Kidney epithelial cell (primary cell): ENCODE measurements around the gene CLDN17. TPM values are rescaled to one million over a fixed set of nuclear protein-coding genes. Genes with fewer than 3 reads are reported as not detected.

Experiments
- DNase-seq: peaks from one replicate; pipeline ENCODE4 v3.0.0-alpha.2; 2010; ENCODE audit warnings: low read depth
- H3K27me3 ChIP-seq: 2 replicates; pipeline ENCODE4 v1.6.0; 2011; ENCODE audit warnings: low read length; ENCODE audit not compliant: control insufficient read depth, insufficient read depth
- H3K36me3 ChIP-seq: 2 replicates; pipeline ENCODE4 v1.5.1; 2011; ENCODE audit warnings: low read length; ENCODE audit not compliant: control insufficient read depth, insufficient read depth
- H3K4me3 ChIP-seq: 2 replicates; pipeline ENCODE4 v1.5.1; 2011; ENCODE audit warnings: low read depth, mild to moderate bottlenecking, control low read depth, low read length
- CTCF ChIP-seq: IDR thresholded peaks from 2 replicates; pipeline ENCODE4 v1.5.1; 2011; ENCODE audit warnings: mild to moderate bottlenecking, moderate library complexity, low read length, control low read depth, inconsistent platforms; ENCODE audit not compliant: insufficient read depth, poor library complexity, severe bottlenecking
- total RNA-seq: library from RNA; depleted of rRNA; stranded (reverse); fragments of >200 nt; gene quantifications from 2 replicates; pipeline ENCODE4 v1.2.3, GENCODE V29; 2015

Gene CLDN17
- total RNA-seq, 1 donor from 2014 or later, result not detected

- H3K27me3 ChIP-seq, result no peaks in the 10 kb centered on the region
- no peaks in the 10 kb centered on the region for H3K36me3 ChIP-seq
- no peak overlapping the region for H3K4me3 ChIP-seq
- DNase-seq, result no peak
- TF ChIP-seq CTCF, result no peak
Observed at GRCh38 chr21:30152792-30153191, 13.8 kb downstream of the CLDN17 start.

GRCh38 chr21:30148906-30149305 is 17.7 kb downstream of the CLDN17 start:
- Histone ChIP-seq H3K27me3 (no peaks in the 10 kb centered on the region), H3K4me3 (no peak overlapping the region), H3K36me3 (no peaks in the 10 kb centered on the region)
- DNase-seq, result no peak
- no peak for TF ChIP-seq CTCF

GRCh38 chr21:30146558-30147282 is 19.9 kb downstream of the CLDN17 start:
- DNase-seq, result no peak
- no peaks in the 10 kb centered on the region for H3K27me3 ChIP-seq
- no peak for TF ChIP-seq CTCF
- no peaks in the 10 kb centered on the region for H3K36me3 ChIP-seq
- no peak overlapping the region for H3K4me3 ChIP-seq

- H3K36me3 ChIP-seq, result no peaks in the 10 kb centered on the region
- no peak for TF ChIP-seq CTCF
- H3K27me3 ChIP-seq, result no peaks in the 10 kb centered on the region
- DNase-seq, result no peak
- H3K4me3 ChIP-seq, result no peak overlapping the region
Observed at GRCh38 chr21:30138483-30138882, 28.1 kb downstream of the CLDN17 start.

DNA sequence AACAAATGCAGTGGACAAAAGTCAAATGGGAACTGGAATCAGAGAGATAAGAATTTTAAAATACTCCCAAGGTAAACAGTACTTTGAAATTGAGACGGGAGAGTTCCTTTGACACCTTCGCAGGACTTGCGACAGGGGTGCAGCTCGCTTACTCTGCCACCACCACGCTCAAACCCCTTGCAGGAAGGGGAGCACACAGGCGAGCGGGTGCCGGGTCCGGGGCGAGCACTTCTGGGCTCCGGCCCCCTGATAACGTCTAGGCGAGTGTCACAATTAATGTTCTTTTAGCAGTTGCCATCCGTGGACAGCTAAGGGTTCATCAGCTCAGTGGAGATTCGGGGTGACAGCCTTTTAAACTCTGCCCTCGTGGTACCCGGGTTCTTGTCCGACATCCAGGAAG is 37.4 kb downstream of the CLDN17 start:
- Histone ChIP-seq H3K4me3 (no peak overlapping the region), H3K36me3 (no peaks in the 10 kb centered on the region), H3K27me3 (no peaks in the 10 kb centered on the region)
- DNase-seq, result no peak
- TF ChIP-seq CTCF, result no peak

DNA sequence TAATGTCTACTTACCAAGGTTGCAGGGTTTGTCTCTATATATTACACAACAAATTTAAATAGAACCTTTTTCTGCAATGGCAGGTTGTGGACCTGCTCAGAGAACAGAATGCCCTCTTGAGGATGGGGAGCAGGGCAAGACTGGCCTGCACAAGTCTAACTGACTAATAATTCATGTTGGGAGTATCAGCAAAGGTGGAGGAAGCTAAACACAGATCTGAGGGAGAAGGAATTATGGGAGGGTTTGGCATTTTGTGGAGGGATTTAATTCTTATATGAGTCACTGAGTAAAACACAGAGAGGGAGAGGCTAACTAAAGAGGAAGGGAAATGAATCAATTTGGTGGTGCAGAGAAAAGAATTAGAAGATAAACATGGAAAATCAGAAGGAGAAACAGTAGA is 40.0 kb downstream of the CLDN17 start:
- no peak for TF ChIP-seq CTCF
- no peak for DNase-seq
- Histone ChIP-seq H3K27me3 (no peaks in the 10 kb centered on the region), H3K36me3 (no peaks in the 10 kb centered on the region), H3K4me3 (no peak overlapping the region)
